Stimulated activated CD8-positive, alpha-beta memory T cell treated with anti-CD3 and anti-CD28 coated beads, Interleukin-15, amount 100 ng/mL, for 24 hours (primary cell): ENCODE results near the gene CPHXL2.

ENCODE experiments used
- DNase-seq: peaks from one replicate; pipeline ENCODE4 v3.0.0-alpha.2; 2020; ENCODE audit warnings: low read depth

Gene CPHXL2

DNA sequence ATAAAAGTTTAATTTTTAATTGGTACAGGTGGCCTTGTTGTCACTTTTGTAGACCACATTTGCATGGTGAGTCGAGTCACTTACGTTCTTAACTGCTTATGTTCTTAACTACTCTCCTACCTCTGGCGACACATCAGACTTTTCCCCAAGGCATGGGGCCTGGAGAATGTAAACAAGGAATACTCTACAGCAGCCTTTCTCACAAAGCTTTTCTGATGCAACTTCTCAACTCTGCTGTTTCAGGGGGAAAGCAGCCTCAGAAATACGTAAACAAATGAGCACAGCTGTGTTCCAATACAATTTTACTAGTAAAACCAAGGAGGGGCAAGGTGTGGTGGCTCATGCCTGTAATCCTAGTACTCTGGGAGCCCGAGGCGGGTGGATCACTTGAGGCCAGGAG lies 36.2 kb downstream of the CPHXL2 start:
- no peak for DNase-seq

DNA sequence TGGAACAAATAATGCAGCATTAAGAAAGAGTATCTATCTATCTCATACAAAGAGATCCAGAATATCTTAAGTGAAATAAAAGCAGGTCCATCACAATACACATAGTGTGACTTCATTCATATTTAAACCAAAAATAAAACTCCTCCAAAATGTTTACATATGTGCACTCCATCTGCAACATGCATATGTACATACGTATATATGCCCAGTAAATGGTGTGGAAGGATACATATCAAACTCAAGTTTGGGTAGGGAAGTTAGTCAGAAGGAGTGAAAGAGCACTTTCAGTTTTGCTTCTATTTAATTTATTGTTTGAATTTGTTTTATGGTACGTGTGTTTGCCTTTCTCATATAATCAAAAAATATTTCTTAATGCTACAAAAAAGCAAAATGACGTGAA lies 41.8 kb downstream of the CPHXL2 start:
- no peak for DNase-seq

- no peak for DNase-seq
Observed at GRCh38 chr16:75632857-75633256, 44.0 kb downstream of the CPHXL2 start.

DNA sequence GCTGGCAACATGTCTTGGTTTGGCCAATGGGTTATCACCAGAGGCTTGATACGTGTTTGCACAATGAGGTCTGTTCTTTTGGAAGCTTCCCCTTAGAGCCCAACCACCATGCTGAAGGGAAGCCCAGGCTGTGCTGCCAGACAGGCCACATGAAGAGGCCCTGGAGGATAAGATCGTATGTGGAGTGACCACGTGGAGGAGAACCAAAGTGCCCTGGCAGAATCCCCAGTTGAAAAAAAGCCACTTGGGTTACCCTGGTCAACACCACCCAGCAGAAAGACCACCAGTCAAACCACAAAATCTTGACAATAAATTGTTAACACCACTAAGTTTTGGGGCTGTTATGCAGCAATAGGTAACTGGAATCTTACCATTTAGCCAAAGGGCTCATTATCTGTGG lies 46.8 kb downstream of the CPHXL2 start:
- DNase-seq: no peak

DNA sequence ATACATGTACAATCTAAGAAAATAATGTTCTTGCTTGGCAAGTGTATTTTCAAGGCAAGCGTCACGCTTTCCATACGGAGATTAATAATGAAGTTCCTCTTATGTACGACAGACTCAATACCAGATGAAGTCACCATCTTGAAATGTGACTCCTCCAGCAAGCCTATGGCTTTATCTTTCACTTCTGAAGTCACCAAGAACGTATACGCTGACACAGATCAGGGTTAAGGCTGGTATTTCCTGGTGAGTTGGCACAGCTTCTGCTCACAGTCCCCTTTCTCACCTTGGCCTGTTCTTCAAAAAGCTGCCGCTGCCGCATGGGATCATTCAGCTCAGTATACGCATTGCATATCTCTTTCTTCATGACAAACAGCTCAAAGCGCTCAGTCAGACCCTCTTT lies 47.7 kb downstream of the CPHXL2 start:
- DNase-seq: no peak

DNA sequence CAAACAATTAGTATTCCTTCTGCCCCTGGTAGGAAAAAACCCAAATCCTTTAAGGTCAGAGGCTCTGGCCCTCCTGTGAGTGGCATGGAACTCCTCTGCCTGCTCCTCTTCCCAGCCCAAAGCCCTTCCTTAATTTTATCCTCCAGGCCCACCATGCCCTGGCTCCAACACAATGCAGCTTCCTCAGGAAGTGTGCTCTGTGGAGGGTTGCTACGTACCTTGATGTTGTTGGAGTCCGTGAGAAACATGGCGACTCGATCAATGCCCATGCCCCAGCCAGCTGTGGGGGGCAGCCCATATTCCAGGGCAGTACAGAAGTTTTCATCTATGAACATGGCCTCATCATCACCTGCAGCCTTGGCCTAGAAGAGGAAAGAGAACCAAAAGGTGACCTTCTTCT lies 48.5 kb downstream of the CPHXL2 start:
- no peak for DNase-seq

DNA sequence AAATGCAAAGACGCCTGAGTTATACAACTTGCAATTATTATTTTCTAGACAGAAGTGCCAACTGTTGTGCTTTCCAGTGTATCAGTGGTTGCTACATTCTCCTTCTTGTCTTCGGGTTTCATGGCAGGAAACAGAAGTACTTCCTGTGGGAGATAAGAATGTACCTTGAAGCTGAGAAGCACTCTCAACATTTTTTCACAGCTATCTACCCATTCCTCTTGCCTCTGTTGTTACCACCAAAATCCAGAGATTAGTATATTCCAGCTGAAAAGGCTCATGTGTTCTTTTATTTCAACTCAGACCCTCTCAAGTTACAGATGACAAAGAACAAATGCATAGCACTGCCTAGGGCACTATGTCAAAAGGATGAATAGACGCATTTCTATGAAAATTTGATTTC lies 49.0 kb downstream of the CPHXL2 start:
- DNase-seq: no peak

DNA sequence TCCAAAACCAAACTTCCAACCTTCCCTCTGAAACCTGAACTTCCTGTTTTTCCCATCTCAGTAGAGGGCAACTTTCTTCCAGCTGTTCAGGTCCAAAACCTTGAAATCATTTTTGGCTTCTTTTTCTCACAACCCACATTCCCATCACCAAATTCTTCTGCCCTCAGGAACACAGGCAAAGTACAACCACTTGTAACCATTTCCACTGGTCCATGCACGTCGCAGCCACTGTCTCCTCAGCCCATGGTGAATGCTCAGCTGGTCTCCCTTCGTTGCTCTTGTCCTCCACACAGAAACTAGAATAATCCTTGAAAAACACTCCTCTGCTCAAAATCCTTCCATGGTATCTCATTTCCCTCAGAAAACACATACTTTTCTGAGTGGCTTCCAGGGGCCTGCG lies 50.0 kb downstream of the CPHXL2 start:
- DNase-seq: no peak

DNA sequence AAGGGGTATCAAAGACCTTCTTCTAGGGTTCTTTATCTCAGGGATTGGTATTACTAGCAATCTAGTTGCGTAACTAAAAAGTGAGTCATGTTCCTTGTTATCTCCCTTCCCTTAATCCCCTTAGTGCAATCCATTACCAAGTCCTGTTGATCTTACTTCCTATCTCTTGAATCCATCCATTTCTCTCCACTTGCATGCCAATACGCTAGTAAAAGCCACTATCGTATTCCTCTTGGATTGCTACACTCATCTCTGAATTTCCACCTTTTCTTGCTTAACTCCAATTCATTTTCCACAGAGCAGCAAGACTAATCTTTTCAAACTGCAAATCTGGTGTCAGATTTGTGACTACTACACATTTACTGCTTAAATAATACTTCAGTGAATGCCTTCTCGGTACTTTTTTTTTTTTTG lies 51.9 kb downstream of the CPHXL2 start:
- no peak for DNase-seq

GRCh38 chr16:75622761-75623605 lies 53.8 kb downstream of the CPHXL2 start, which contains the start of gene ADAT1:
ADAT1 (minus strand) TSS chr16:75623281; CDS start chr16:75620799, 2,482 bp downstream.
- DNase-seq: peak; percentile 94

- no peak for DNase-seq
Observed at GRCh38 chr16:75621170-75621477, 55.7 kb downstream of the CPHXL2 start.

GRCh38 chr16:75620326-75621169 lies 56.3 kb downstream of the CPHXL2 start:
- no peak for DNase-seq

DNA sequence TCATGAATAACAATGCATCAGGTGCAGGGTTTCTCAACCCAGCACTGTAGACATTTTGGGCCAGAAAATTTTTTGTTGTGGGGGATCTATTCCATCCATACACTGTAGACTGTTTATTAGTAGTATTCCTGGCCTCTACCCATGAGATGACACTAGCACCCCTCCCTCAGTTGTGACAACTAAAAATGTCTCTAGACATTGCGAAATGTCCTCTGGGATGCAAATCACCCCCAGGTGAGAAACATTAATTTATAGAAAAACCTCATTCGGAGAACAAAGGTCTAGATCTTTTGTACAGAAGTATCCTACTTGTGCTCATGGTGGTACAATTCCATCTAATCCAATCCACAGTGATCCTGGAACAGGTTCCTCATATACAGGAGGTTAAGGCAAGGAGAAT lies 58.0 kb downstream of the CPHXL2 start:
- no peak for DNase-seq

GRCh38 chr16:75617121-75617520 lies 59.7 kb downstream of the CPHXL2 start:
- DNase-seq: no peak

GRCh38 chr16:75616521-75617010 lies 60.2 kb downstream of the CPHXL2 start:
- no peak for DNase-seq

DNA sequence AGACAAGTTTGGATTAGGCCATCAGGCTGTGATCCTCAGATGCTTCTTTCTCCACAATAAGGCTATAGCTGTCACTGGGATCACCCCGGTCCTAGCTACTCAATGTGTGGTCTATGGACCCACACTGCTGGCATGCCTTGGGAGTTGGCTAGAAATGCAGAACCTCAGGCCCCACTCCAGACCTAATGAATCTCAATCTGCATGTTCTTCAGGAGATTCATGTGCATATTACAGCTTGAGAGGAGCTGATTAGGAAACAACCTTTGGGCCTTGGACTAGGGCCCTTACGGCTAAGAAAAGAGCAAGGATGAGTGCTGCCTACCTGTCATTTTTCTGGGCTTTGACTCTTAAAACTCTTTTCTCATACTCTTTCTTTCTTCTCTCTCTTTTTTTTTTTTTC lies 61.2 kb downstream of the CPHXL2 start:
- DNase-seq: no peak

DNA sequence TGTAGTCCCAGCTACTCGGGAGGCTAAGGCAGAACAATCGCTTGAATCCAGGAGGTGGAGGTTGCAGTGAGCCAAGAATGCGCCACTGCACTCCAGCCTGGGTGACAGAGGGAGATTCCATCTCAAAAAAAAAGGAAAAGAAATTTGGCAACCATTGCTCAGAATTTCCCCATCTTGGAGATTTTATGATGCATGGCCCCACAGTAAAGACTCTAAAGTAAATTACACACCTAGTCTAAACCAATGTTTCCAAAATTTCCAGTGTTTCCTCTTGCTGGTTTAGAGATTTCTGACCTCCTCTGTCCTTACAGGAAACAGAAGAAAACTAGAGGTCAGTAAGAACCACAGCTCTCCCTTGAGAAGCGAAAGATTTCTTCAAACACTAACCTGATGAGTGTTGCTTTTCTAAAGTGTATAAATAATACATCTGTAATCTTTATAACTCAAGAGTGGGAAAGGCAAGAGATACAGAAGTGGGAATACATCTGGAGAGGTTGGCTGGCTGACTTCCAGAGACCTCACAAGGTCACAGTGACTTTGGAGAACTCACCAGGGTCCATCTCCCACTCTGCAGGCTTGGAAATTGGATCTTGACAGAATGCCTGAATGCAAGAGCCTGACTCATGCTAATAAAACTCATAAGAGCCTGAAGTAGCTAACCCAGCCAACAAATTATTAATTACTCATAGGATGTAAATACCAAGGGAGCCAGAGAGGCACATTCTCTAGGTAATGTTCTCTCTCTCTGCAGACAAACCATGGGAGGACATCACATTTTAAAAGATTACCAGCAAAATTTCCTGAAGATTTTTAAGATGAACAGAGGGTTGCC lies 62.5 kb downstream of the CPHXL2 start:
- no peak for DNase-seq
